ENCODE data around the gene CENPVL3. TPM values are rescaled to one million over a fixed set of nuclear protein-coding genes. Genes with fewer than 3 reads are reported as not detected.

The CENPVL3 gene
- total and polyA plus RNA-seq, 2 of the 4 experiments (the other 2 are of a cell fraction), result not detected

DNA sequence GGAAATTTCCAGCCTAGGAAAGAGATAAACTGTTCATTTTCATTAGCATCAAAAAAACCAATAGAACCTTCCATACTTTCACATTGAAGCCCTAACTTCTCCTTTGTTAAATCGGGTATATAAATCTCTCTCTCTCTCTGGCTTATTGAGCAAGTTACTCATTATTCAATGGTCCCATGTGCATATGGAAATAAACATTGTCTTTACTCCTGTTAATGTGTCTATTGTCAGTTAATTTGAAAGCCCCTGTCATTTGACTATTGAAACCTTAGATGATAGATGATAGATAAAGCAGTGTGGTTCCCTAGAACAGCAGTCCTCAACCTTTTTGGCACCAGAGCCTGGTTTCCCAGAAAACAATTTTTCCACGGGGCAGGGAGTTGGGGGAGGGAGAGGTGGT is 46.8 kb downstream of the CENPVL3 start:
- Histone ChIP-seq H4K20me1 (ENCODE audit: insufficient read depth, low read length) (no peaks in the 10 kb centered on the region), H2BK120ac (ENCODE audit: low read depth, low read length) (no peak overlapping the region), H4K91ac (ENCODE audit: insufficient read depth, low read depth, low read length) (no peak overlapping the region), H2BK5ac (ENCODE audit: low read depth, low read length, poor library complexity, severe bottlenecking) (no peak overlapping the region), H3K18ac (ENCODE audit: low read depth, low read length) (no peak overlapping the region), H3K23ac (ENCODE audit: low read depth, low read length) (no peak overlapping the region), H2BK15ac (ENCODE audit: low read depth, low read length) (no peak overlapping the region), H3K4me3 (ENCODE audit: insufficient read depth, low read depth, low read length) (no peak overlapping the region), H3K27ac (ENCODE audit: insufficient read depth, low read length) (no peak overlapping the region), H3K14ac (replicated peaks; ENCODE audit: low read depth, low read length) (no peak overlapping the region), H3K27me3 (ENCODE audit: control insufficient read depth, insufficient read depth, low read length) (peaks cover 2% of the 10 kb centered on the region), H3K4me2 (ENCODE audit: low read depth, low read length) (no peak overlapping the region), H2AK5ac (ENCODE audit: low read depth, low read length) (no peak overlapping the region), H4K5ac (ENCODE audit: low read depth, low read length) (no peak overlapping the region), H4K8ac (ENCODE audit: low read depth in 2 of 2, low read length in 2 of 2) (no peak overlapping the region), H3K79me1 (ENCODE audit: low read depth in 1 of 2, low read length in 2 of 2) (no peaks in the 10 kb centered on the region), H2AK9ac (replicated peaks; ENCODE audit: low read depth, low read length, poor library complexity) (no peak overlapping the region), H2BK20ac (ENCODE audit: low read depth, low read length) (no peak overlapping the region), H2AFZ (replicated peaks; ENCODE audit: low read length, poor library complexity) (no peak overlapping the region), H3K9ac (ENCODE audit: low read depth, low read length) (no peak overlapping the region), H3K4ac (ENCODE audit: low read depth, low read length) (no peak overlapping the region), H3K9me3 (ENCODE audit: control insufficient read depth, insufficient read depth, low read length) (no peaks in the 10 kb centered on the region), H3K4me1 (ENCODE audit: control insufficient read depth, insufficient read depth, low read length) (peaks cover 3% of the 10 kb centered on the region), H3K36me3 (ENCODE audit: control insufficient read depth, insufficient read depth, low read length) (no peaks in the 10 kb centered on the region), H3K56ac (ENCODE audit: extremely low read depth, insufficient read depth, low read length) (no peak overlapping the region), H3K9me1 (ENCODE audit: insufficient read depth, low read length) (no peaks in the 10 kb centered on the region)
- ATAC-seq (ENCODE audit: low read depth), result no peak
- dilution Hi-C loops (cut with HindIII; ENCODE audit: low sequenced_read_pairs, unreplicated experiment), result no loop called here
- BruUV-seq (replicated peaks), result no TSS peak
- WGBS, 2 experiments (ENCODE audit: extremely low coverage in 2 of 2, insufficient read length in 1 of 2), result no CpG with 5 or more reads among the region's 2 CpGs
- ChIA-PET CTCF (no interaction called here), POLR2A (ENCODE audit: unreplicated experiment) (no interaction called here)
- no peak for DNase-seq
- intact Hi-C loops (cut with micrococcal nuclease), result no loop called here
- in situ Hi-C loops (cut with MboI; ENCODE audit: low sequenced_read_pairs), result no loop called here
- TF ChIP-seq POLR2A (IDR thresholded peaks at IDR 0.05; ENCODE audit: low read depth, low read length) (no peak), RAD21 (IDR thresholded peaks at IDR 0.05; ENCODE audit: low read length) (no peak), MAFK (IDR thresholded peaks at IDR 0.05; ENCODE audit: low read depth, low read length) (no peak), MXI1 (IDR thresholded peaks at IDR 0.05; ENCODE audit: borderline replicate concordance, low read depth, low read length) (no peak), RFX5 (IDR thresholded peaks at IDR 0.05; ENCODE audit: low read depth, low read length) (no peak), MAZ (IDR thresholded peaks at IDR 0.05; ENCODE audit: borderline replicate concordance, low read depth, low read length) (no peak), FOS (IDR thresholded peaks at IDR 0.05; ENCODE audit: low read depth, low read length) (no peak), CHD1 (IDR thresholded peaks at IDR 0.05; ENCODE audit: low read depth, low read length) (no peak), NFE2L2 (IDR thresholded peaks at IDR 0.05; ENCODE audit: low read depth, low read length) (no peak), RCOR1 (IDR thresholded peaks at IDR 0.05; ENCODE audit: insufficient replicate concordance, low read length) (no peak), SMC3 (IDR thresholded peaks at IDR 0.05; ENCODE audit: low read depth, low read length) (no peak), CEBPB (IDR thresholded peaks at IDR 0.05; ENCODE audit: low read depth, low read length) (no peak)
- TF ChIP-seq, protein P1, sequence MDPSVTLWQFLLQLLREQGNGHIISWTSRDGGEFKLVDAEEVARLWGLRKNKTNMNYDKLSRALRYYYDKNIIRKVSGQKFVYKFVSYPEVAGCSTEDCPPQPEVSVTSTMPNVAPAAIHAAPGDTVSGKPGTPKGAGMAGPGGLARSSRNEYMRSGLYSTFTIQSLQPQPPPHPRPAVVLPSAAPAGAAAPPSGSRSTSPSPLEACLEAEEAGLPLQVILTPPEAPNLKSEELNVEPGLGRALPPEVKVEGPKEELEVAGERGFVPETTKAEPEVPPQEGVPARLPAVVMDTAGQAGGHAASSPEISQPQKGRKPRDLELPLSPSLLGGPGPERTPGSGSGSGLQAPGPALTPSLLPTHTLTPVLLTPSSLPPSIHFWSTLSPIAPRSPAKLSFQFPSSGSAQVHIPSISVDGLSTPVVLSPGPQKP (IDR thresholded peaks at IDR 0.05; ENCODE audit: borderline replicate concordance, low read depth, low read length), result no peak
- TF ChIP-seq, protein P2, sequence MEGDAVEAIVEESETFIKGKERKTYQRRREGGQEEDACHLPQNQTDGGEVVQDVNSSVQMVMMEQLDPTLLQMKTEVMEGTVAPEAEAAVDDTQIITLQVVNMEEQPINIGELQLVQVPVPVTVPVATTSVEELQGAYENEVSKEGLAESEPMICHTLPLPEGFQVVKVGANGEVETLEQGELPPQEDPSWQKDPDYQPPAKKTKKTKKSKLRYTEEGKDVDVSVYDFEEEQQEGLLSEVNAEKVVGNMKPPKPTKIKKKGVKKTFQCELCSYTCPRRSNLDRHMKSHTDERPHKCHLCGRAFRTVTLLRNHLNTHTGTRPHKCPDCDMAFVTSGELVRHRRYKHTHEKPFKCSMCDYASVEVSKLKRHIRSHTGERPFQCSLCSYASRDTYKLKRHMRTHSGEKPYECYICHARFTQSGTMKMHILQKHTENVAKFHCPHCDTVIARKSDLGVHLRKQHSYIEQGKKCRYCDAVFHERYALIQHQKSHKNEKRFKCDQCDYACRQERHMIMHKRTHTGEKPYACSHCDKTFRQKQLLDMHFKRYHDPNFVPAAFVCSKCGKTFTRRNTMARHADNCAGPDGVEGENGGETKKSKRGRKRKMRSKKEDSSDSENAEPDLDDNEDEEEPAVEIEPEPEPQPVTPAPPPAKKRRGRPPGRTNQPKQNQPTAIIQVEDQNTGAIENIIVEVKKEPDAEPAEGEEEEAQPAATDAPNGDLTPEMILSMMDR (conservative IDR thresholded peaks at IDR 0.05; ENCODE audit: low read depth, low read length), result no peak
- TF ChIP-seq, protein P3, sequence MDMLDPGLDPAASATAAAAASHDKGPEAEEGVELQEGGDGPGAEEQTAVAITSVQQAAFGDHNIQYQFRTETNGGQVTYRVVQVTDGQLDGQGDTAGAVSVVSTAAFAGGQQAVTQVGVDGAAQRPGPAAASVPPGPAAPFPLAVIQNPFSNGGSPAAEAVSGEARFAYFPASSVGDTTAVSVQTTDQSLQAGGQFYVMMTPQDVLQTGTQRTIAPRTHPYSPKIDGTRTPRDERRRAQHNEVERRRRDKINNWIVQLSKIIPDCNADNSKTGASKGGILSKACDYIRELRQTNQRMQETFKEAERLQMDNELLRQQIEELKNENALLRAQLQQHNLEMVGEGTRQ (IDR thresholded peaks at IDR 0.05; ENCODE audit: low read depth, low read length), result no peak

Measured in IMR-90 (cell line).